NCI-H2227 (cell line): ENCODE data around the gene HOXC10.

Experiments used
- DNase-seq: peaks from one replicate; lab custom pipeline; 2025; ENCODE audit not compliant: unreplicated experiment; lab: John Stamatoyannopoulos, UW

HOXC10 gene

DNA sequence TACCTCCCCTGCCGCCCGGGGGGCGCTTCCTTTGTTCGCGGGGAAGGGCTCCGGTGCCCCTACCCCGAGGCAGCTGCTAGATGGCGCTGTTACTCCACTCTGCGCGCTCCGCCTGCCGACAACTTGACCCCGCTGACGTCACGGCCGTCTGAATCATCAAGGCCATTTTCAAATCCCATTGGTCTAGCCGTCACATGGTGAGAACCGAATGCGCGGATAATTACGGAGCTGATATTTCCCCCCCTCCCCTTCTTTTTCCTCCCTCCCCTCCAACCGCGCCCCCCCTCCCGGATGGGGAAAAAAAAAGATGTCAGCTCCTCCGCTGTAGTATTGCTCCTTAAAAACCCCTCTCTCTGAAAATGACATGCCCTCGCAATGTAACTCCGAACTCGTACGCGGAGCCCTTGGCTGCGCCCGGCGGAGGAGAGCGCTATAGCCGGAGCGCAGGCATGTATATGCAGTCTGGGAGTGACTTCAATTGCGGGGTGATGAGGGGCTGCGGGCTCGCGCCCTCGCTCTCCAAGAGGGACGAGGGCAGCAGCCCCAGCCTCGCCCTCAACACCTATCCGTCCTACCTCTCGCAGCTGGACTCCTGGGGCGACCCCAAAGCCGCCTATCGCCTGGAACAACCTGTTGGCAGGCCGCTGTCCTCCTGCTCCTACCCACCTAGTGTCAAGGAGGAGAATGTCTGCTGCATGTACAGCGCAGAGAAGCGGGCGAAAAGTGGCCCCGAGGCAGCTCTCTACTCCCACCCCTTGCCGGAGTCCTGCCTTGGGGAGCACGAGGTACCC, at the start of gene HOXC10:
Gene HOXC10 (plus strand): TSS at position 246 of the 791 bp plus-strand sequence. CDS start 114 bp downstream, at position 360.
- peak; percentile 90 for DNase-seq

DNA sequence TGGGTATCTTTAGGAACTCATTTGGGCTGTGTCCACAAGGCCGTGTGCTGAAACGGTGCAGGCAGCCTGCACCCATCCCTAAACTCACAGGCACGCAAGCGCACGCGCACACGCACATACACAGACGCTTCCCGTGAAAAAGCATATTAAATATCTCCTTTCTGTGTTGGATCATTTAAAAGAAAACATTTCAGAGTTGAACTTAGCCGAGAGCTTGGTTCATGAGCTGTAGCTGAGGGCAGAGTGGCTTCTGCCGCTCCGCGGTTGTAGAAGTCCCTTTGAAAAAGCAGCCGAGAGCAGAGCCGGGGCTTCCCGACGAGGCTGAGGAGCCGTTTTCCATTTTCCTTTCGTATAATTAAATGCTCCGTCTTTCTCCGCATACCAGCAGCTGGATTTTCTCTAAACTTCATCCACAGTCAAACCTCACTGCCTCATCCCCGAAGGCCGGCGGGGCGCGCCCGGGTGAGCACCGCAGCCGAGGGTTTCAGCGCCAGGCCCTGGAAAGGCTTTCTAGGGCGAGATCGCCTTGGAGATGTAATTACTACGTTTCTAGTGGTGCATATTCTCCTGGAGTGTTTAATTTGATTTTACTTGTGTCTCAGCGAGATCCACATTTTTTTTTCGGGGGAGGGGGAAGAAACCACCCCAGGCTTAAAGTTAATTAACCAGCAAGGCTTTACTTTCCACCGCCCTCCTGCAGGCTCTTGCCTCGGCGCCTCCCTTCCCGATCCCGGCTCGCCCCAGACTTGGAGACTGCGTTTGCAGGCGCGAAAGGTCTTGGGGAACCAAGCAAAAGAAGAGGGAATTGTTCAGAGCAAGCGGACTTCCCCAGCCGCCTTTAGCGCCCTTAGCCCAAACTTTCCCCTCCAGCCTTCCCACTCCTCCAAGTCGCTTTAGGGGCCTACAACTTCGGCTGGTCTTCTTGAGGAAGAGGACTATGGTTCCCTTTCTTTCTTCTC, 49.3 kb upstream of the HOXC10 start:
- no peak for DNase-seq

DNA sequence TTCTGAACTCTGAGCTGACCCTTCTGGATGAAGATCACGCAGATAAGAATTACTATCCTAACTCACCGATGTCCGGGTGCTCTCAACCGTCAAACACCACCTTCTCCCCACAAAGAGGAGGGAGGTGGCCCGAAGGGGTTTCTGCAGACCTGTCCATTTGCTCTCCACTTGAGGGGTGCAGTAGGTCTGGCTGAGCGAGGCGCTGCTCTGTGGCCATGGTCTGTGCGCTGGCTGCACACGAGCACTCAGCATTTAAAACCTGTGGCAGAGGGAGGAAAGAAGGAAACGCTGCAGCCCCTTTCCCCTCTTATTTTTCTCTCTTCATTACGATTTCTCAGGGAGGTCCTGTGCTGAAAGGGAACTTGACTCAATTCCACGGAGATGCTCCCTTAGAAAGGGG, 47.8 kb upstream of the HOXC10 start:
- DNase-seq: no peak

DNA sequence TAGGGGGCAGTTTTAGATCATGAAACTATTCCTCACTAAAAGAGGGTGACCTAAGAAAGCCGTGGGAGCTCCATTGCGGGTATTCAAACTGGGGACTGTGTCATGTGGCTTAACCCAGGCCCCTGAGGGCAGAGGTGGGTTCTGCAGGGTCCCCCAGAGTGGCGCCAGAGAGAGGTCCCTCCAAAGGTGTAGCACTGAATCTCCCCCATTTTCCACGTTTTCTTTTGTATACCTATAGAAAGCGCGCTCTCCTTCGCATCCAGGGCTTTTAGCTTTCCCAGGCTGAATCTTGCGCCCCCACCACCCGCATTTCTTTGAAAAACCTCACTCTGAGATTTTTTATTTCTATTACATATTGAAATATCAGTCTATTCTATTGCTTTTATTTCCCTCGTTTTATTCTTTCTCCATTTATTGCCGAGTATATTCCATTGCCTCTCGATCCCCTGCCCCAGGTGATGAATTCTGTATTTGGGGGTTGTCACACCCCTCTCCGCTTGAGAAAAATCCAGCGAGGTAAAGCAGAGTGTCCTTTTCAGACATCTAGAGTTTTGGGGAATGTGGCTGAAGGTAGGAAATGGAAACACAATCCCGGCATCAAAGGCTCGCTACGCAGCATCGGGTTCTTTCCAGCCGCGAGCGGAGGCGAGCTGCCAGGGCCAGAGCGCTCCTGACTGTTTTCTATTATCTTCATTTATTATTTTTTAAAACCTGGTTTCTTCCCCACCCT, 47.2 kb upstream of the HOXC10 start:
- no peak for DNase-seq

DNA sequence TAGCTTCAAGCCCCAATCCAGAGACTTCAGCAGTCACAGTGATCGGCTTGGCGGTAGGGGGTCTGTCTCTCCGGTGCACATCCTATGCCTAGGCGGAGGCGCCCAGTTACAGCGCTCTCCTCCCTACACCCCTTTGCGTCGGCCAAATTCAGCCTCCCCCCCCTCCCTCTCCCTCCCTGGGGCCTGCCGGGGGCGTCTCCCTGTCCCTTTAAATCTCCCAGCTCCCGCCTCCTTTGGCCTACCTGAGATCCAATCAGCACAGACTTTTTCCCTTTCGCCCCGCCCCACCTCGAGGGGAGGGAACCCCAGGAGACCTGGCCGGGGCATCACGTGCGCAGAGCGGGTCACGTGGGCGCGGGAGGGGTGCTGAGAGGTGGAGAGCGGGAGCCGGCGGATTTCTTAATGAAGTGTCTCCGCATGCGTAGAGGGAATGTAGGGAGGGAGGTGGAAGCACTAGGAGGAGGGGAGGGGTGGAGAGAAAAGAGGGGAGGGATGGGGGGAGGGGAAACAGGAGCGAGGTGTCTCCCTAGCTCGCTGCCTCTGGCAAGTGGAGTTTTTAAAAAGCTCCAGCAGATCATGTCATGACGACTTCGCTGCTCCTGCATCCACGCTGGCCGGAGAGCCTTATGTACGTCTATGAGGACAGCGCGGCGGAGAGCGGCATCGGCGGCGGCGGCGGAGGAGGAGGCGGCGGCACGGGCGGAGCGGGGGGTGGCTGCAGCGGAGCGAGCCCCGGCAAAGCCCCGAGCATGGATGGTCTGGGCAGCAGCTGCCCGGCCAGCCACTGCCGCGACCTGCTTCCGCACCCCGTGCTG, 46.4 kb upstream of the HOXC10 start, which contains the start of gene HOXC13:
Gene HOXC13 (plus strand): TSS at position 506 of the 815 bp plus-strand sequence. CDS start 76 bp downstream, at position 582.
- peak; percentile 97 for DNase-seq

DNA sequence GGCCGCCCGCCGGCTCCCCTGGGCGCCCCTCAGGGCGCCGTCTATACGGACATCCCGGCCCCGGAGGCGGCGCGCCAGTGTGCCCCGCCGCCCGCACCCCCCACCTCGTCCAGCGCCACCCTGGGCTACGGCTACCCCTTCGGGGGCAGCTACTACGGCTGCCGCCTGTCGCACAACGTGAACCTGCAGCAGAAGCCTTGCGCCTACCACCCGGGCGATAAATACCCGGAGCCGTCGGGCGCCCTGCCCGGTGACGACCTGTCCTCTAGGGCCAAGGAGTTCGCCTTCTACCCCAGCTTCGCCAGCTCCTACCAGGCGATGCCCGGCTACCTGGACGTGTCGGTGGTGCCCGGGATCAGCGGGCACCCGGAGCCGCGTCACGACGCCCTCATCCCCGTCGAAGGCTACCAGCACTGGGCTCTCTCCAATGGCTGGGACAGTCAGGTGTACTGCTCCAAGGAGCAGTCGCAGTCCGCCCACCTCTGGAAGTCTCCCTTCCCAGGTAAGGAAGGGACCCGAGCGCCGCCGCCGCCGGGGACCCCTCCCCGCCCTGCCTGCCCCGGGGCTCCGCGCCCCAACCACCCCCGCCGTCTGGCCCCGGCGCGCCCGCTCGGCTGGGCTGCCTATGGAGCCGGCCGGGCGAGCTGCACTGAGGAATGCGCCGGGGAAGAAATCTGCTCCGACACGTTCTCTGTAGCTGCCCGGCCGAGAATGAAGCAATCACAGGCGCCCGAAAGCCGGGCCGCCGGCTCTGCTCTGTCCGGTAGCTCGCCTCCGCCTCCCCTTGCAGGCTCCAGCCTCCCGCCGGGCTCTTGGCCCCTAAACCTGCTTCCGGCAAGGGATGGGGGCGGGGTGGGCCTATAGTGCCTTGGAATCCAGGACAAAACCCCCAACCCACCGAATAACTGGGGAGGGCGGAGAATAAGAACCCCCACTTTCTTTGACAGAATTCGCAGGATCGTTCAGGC, 45.5 kb upstream of the HOXC10 start:
- no peak for DNase-seq

DNA sequence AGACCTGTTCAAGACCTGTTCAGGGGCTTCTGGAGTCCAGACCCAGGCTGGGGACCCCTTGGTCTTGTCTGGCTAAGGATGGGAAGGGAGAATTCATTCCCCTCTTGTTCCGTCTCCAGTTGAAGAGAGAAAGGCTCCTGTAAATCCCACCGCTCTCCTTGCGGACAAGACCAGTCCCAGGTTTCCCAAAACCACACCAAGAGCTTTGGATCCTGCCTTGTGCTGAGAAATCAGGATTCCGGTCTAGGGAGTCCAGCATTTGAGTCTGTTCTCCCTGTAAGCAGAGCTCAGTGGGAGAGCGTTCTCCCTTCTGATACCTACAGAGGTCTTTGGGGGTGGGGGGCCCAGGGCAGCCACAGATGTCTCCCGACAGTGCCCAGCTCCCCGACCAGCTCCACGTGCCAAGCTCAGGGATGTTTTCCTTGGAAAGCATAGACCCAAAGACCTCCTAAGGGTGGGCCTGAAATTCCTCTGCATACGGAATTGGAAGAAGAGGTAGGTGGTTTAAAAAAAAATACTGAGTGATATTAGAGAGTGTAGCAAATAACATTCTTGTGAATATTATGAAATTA, 44.4 kb upstream of the HOXC10 start:
- DNase-seq: no peak

DNA sequence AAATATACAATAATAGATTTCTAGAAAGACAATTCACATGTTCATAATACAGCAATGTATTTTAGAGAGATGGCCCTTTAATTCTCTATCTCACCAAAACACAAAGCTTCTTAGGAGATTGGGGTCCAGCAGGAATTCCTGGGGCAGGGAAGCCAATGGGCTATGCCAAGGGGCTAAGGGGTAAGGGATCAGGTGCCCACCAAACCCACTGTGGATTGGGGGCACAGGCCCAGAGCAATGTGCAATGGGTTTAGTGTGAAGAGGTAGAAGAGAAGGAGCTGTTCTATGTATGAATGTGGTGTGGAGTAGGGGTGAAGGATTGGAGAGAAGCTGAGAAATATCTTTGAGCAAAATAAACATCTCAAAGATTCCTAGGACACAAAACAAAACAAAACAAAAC, 43.8 kb upstream of the HOXC10 start:
- DNase-seq: no peak

DNA sequence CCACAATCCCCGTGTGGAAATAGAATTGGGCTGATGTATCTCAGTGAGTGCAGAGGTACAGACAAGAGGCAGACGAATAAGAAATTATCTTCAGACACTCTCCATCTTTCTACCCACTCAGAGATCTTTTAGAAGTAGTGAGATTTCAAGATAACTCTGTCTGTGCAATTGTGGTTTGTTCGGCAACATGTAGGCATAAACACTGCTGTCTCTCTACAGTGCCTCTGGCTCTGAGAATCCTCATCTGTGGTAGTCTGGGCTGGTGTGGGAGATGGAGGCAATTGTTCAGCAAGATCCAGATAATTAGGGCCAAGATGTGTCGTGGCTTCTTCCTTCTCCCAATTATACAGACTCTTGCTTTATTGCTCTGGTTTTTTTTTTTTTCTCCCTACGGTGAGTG, 43.2 kb upstream of the HOXC10 start:
- DNase-seq: no peak

DNA sequence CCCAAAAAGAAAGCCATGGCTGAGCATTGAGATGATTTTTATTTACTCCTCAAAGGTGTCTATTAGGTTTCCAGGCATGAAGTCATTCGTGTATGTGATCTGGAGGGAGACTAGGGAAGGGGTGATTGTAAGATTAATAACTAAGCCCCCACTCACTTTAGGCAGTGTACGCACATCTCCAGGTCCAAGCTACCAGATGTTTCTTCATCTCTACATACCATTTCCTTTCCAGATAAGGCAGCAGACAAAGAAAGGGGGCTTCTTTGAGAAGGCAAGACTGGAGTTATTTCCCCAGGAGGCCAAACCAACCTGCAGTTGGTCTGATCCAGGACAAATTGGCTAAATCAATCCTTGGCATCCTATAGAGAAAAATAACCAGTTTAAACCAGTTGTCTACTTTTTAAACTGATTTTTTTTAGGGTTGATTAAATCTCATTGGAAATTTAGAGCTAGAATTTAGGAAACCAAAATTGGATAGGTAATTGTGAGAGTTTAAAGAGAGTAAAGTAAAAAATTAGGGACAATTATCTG, 42.4 kb upstream of the HOXC10 start:
- DNase-seq: no peak

DNA sequence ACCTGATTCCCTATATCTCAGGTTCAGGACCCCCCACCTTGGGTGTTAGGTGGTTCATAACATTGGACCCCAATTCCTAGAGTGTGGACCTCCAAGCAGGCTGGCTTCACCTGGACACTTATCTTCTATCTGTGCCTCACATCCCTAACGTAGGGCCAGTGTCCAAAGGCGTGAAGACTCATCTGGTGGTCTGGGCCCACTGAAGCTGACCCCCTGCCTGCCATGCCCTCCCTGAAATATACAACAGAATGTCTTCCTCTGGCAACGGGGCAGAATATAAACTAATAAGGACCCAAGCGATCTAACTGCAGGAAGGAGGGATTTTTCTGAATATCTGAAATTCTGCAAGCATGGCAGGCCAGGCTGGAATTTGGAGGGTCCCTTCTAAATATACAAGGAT, 40.7 kb upstream of the HOXC10 start:
- DNase-seq: no peak

DNA sequence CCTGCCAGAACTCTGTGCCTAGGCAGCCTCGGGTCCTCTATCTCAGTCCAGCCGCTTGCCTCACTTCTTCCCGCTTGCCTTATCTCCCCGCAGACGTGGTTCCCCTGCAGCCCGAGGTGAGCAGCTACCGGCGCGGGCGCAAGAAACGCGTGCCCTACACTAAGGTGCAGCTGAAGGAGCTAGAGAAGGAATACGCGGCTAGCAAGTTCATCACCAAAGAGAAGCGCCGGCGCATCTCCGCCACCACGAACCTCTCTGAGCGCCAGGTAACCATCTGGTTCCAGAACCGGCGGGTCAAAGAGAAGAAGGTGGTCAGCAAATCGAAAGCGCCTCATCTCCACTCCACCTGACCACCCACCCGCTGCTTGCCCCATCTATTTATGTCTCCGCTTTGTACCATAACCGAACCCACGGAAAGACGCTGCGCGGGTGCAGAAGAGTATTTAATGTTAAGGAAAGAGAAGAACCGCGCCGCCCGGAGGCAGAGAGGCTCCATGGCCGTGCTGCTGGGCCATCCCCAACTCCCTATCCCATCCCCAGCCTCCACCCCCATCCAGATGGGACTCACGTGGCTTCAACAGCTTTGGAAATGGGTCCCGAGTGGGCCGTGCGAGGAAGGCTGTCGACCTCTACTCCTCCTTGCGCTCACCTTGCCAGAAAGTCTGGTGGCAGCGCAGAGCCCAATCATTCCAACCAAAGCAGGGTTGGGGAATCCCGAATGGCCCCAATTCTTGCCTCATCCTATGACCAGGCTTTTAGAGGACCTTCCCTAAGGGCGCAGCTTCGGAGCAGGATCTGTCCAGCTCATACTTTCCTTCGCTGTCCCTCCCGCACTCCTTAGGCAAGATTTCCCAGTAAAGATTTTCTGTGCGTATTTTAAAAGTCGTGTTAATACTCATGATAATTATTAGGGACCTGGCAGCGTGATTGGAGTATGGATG, 39.8 kb upstream of the HOXC10 start:
- DNase-seq: no peak

DNA sequence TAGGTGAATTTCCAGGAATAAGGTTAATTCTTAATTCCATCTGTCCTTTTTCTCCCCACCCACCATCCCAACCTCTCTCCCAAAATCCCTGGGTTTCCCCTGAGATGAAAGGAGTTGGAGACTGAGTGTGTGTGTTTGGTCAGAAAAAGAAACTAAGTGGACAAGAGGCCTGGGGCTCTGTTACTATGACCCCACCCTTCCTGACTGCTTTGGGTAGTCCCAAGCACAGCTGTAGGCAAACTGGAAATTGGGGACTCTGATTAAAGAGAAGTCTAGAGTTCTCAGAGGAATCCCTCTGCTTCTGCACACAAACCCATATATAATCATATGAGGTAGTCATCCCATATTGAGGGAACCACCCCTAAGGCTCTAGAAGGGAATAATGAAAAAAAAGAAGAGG, 37.2 kb upstream of the HOXC10 start:
- DNase-seq: no peak

DNA sequence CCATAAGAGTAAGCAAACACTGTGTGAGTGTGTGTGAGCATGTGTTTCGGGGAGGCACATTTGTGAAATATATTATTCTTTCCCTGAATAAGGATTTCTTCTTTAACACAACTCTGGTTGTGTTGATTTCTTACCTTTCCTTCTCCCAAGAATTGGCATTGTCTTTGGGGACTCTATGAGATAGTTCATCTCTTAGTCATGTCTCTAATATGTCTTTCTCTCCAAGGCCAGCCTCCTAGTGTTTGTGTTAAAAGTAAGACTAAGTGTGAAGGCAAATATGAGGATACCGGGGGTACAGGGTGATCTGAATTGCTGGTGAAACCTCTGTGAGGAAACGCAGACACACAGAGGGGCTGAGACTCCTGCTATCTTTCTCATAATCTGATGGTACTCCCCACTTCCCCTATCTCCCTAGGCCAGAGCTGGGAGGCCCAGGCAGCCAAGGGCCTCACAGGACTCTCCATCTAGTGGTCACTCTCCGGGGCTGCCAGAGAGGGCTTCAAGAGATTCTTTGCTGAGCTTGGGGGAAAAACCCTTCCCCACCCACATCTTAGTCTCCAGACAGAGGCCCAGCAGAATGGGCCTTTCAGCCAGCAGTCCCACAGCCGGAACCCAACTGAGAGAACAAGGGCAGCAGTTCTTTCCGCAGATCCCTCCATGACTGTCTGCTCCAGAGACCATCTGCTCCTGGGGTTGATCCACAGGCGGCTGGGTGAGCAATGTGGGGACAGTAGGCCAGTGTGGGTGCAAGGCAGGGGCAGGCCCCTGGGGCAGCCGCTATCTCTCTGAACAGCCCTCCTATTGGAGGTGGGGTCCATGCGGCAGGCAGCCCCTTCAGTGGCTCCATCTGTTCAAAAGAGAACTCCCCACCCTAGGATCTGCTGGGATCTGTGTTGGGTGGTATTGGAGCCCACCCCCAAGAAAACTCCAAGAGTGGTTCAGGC, 36.0 kb upstream of the HOXC10 start:
- no peak for DNase-seq

DNA sequence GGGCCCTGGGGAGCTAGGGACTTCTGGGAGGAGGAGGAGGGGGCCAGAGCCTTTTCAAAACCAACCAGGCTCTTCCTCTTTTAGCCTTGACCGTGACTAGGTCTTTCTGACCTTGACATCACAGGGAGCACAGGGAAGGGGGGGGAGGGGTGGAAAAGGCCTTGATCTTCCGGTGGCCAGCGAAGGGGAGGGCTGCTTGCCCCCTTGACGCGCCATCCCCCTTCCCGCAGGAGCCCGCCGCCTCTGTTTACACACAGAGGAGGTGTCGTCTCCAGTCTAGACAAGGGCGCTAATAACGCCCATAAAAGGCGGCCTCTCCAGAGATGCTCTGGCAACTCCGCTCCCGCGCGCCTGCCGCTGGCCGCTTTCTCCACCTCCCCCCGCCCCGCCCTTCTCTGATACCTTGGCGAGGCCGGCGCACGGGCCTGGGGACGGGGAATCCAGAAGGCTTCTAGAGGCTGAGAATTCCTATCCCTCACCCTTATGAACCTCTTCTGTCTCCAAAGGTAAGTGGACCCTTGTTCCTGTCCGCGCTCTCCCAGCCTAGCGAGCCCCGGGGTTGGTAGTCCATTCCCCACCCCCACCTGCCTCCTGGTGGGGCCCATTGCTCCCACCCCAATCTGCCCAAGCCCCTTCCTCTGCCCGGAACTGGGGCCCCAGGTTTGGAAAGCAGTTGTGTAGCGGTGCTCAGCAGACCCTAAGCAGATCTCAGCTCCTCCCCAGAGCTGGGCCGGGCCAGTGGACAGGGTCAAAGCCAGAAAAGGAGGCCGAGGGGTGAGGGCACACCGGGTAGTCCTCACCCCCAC, 35.1 kb upstream of the HOXC10 start:
- DNase-seq: peak; percentile 25

DNA sequence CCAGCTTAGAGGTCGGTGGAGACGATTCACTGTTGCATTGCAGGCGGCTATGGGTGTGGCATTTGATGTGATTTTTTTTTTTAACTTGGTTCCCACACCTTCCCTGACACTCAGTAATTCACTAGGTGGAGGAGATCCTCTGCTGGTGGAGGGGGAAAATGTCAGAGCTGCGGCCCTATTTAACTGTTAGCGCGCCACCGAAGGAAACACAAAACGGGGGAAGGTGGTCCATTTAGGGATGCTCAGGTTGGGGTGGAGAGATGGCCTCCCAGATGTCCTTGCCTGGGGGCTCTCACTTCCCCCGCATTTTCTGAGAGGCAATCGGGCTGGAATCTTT, 34.5 kb upstream of the HOXC10 start:
- DNase-seq: no peak
